NCI-H128 (cell line): ENCODE measurements around the gene SEPHS1.
"Not testable (repeated sequence)": the region's sequence is repeated elsewhere in the genome, so short reads cannot be mapped to it uniquely, and the experiment has no call there.

Source experiments
- DNase-seq: peaks from one replicate; lab custom pipeline; 2025; ENCODE audit not compliant: unreplicated experiment; lab: John Stamatoyannopoulos, UW

Gene SEPHS1

GRCh38 chr10:13291821-13292773, 56.0 kb downstream of the SEPHS1 start:
- no peak for DNase-seq

GRCh38 chr10:13291061-13291460, 57.0 kb downstream of the SEPHS1 start:
- DNase-seq: no peak

DNA sequence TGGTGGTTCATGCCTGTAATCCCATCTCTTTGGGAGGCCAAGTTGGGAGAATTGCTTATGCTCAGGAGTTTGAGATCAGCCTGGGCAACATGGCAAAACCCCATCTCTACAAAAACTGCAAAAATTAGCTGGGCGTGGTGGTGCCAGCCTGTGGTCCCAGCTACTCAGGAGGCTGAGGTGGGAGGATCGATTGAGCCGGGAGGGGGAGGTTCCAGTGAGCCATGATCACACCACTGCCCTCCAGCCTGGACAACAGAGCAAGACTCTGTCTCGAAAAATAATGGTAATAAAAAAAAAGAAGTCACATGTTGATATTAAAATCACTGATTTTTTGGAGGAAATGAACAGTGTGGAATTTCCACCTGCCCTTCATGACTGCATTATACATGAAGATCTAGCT, 64.0 kb downstream of the SEPHS1 start:
- DNase-seq: no peak

DNA sequence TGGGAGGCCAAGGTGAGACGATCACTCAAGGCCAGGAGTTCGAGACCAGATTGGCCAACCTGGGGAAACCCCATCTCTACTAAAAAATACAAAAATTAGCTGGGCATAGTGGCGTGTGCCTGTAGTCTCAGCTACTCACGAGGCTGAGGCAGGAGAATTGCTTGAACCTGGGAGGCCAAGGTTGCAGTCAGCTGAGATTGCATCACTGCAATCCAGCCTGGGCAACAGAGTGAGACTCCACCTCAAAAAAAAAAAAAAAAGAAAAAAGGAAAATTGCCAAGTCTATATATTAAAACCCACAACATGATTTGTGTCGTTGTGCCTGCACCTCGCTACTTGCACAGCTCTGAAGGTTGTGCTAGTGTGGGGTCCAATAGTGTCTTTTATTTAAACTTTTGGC, 65.7 kb downstream of the SEPHS1 start:
- not testable (repeated sequence) for DNase-seq

DNA sequence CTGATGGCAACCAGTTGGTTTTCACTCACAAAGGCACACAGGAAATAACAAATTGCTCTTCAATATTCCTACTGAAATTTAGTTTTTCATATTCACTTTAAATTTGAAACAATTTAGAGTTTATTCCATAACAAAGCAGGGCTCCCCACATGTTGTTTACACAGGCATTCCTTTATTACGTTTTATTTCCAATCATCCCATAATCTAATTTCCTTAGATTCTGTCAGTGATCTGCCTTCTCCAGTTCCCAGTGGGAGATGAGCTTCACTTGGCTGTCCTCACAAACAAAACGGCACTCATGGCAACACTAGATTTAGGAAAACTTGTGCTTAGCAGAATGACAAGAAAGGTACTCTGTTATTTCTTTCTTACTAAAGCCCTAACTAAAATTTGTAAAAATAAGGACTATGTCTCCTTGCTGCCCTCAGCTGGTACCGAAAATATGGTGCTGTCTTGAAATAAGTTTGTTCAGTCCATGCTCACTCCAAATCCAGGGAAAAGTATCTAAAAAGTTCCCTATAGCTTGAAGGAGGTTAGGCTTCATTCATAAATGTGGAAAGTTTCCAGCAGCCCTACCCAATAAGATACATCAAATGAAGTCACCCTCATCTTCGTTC, 71.2 kb downstream of the SEPHS1 start:
- DNase-seq: no peak

GRCh38 chr10:13276146-13276545, 71.9 kb downstream of the SEPHS1 start:
- not testable (repeated sequence) for DNase-seq

GRCh38 chr10:13272164-13272571, 75.9 kb downstream of the SEPHS1 start:
- DNase-seq: no peak

DNA sequence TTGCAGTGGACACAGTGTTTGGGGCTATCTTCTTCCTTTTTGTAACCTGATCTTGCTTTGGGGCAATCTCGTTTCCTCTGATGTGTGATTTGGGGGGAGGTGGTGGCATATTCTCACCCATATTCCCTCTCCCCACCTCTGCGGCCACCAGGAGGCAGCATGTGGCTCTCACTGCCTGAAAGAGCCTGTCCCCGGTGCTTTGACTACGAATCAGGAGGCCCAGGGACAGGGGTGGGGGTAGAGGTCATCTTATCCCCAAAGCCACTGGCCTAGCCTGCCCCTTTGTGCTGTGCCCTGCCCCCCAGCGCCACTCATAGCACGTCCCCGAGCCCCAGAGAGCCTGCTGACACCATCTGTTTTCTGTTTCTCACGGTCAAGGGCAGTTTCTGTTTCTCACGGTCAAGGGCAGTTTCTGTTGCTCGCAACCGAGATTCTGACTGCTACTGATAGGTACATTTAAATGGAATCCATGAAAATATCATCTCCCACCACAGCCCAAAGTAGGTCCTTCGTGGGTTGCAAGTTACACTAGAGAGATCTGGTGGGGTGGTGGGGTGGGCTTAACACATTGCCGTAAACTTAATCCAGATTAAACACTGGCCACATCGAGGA, 76.4 kb downstream of the SEPHS1 start:
- no peak for DNase-seq

DNA sequence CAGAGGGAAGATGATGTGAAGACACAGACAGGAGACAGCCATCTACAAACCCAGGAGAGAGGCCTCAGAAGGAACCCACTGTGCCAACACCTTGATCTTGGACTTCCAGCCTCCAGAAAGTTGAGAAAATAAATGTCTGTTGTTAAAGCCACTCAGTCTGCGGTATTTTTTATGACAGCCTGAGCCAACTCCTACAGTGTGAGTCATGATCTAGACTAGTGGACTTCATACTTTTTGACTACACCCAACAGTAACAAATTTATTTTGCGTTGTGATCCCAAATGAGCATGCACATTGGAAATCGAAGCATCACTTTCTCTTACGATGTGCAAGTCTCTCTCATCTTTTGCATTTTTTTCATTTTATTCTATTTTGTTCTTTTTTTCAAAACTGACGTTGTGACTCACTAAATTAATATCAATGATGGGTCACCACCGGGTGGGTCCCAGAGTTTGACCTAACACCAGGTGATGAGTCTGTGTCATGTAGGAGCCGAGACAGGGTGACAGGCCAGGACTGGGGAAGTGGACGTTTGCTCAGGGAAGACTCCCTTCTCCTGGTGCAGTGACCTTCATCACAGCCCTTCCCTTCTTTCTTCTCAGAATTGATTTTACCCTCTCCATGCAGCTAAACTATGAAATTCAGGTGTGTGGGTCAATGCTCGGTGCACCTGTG, 77.1 kb downstream of the SEPHS1 start:
- no peak for DNase-seq

DNA sequence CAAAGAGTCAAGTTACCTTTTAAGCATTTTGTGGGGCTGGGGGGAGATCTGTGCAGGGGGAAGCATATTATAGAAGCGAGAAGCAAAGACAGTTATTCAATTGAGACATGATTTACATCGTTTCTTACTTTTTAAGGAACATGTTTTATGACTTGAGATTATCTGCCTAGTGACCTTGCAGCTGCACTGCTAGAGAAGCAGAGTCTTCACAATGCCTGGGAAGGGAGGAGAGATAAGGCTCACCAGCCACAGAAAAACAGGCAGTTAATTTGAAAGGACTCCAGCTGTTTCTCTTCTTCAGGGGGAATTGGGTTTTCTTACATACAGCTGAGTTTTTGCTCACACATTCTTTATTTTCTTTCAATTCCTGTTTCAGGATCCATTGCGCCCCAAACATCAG, 79.3 kb downstream of the SEPHS1 start:
- DNase-seq: no peak

DNA sequence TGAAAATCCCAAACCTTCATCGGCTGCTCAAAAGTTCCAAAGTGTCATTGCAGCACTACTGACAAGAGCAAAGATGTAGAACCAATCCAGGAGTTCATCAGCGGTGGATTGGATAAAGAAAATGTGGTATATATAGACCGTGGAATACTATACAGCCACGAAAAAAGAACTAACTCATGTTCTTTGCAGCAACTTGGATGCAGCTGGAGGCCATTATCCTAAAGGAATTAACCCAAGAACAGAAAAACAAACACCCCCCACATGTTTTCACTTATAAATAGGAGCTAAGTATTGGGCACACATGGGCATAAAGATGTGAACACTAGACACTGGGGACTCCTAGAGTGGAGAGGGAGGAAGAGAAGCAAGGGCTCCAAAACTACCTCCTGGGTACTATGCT, 79.8 kb downstream of the SEPHS1 start:
- no peak for DNase-seq
